GM12873 (cell line): ENCODE data around the gene SNAPIN.

Experiments
- TF ChIP-seq, protein P1 (sequence below): IDR thresholded peaks from 2 replicates; pipeline ENCODE4 v1.5.1; 2012; ENCODE audit warnings: low read depth, mild to moderate bottlenecking, moderate library complexity, low read length, control low read depth; ENCODE audit not compliant: insufficient read depth; ENCODE audit errors: missing control alignments

The SNAPIN gene

DNA sequence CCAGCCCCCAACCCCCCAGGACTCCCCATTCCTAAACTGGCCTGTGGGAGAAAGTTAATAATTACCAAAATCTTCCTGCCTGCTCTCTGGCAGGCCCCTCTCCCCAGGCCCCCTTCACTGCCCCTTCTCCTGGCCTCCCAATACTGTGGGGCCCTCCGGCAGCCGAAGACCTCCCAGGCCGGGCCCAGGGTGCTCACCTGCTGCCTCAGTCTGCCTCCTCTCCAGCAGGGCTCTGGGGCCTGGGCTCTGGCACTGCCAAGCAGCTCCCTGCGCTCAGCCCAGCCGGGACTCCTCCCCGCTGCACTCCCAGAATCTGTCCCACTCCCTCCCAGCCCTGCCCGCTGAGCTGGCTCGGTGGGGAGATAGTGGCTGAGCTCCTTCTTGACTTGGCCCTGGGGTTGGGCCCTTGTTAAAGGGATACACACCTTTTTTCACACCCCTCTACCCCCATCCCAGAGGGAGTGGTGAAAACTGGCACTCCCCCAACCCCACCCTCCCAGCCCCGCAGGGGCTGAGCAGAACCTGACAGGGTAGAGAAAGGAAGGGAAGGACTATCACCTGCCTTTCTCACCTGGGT lies 45.7 kb upstream of the SNAPIN start, which contains the start of gene S100A16:
Gene S100A16, minus strand, starts transcription at position 383 of the 577 bp plus-strand sequence. CDS start 4,986 bp downstream, outside the sequence.
- TF ChIP-seq, protein P1, sequence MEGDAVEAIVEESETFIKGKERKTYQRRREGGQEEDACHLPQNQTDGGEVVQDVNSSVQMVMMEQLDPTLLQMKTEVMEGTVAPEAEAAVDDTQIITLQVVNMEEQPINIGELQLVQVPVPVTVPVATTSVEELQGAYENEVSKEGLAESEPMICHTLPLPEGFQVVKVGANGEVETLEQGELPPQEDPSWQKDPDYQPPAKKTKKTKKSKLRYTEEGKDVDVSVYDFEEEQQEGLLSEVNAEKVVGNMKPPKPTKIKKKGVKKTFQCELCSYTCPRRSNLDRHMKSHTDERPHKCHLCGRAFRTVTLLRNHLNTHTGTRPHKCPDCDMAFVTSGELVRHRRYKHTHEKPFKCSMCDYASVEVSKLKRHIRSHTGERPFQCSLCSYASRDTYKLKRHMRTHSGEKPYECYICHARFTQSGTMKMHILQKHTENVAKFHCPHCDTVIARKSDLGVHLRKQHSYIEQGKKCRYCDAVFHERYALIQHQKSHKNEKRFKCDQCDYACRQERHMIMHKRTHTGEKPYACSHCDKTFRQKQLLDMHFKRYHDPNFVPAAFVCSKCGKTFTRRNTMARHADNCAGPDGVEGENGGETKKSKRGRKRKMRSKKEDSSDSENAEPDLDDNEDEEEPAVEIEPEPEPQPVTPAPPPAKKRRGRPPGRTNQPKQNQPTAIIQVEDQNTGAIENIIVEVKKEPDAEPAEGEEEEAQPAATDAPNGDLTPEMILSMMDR: no peak

DNA sequence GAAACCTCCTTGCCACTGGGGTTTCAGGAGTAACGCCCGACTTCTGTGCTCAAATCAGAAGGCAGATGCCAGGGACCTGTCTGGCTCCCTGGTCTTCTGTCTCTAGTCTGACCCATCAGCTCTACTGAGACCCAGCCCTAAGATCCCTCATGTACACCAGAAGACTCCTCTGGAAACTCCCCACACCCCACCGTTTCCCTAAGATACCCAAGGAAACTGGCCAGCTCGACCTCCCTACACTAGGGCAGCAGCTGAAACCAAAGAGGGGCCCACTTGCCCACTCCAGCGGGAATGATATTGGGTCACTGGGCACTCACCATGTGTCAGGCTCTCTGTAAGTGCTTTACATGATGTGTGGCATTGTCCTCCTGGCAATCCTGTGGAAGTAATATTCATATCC lies 45.1 kb upstream of the SNAPIN start:
- TF ChIP-seq, protein P1: no peak

DNA sequence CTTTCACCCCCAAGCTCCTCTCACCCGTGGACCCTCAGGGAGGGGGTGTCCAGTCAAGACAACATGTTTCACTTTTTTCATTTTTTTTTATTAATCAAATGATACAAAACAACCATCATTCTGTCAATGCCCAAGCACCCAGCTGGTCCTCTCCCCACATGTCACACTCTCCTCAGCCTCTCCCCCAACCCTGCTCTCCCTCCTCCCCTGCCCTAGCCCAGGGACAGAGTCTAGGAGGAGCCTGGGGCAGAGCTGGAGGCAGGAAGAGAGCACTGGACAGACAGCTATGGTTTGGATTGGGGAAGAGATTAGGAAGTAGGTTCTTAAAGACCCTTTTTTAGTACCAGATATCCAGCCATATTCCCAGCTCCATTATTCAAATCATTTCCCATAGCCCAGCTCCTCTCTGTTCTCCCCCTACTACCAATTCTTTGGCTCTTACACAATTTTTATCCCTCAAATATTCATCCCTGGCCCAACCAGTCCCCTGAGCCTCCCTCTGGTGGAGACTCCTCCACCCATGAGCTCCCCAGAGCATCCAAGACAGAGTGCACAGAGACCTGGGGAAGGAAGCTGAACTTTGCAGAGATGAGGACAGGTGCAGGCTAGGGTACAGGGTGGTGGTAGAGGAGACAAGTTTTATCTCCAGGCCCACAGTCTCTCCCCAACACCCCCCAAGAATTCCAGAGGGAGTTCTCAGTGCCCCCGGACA lies 44.2 kb upstream of the SNAPIN start:
- TF ChIP-seq, protein P1: no peak

DNA sequence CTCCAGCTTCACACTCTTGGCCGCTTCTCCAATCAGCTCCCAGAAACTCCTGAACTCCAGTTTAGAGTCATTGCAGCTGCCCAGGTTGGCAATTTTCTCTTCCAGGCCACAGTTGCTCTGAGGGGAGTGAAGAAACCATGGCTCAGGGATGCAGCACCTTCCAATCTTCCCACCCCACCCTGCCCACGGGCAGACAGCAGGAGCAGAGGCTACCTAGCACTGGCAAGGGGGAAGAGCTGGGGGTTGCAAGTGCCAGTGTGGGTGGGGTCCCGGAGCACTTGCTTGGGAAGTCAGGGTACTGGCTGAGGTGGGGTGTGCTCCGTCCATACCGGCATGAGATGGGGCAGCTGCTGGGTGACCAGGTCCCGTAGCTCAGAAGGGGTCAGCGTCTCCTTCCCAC lies 43.6 kb upstream of the SNAPIN start:
- TF ChIP-seq, protein P1: no peak

DNA sequence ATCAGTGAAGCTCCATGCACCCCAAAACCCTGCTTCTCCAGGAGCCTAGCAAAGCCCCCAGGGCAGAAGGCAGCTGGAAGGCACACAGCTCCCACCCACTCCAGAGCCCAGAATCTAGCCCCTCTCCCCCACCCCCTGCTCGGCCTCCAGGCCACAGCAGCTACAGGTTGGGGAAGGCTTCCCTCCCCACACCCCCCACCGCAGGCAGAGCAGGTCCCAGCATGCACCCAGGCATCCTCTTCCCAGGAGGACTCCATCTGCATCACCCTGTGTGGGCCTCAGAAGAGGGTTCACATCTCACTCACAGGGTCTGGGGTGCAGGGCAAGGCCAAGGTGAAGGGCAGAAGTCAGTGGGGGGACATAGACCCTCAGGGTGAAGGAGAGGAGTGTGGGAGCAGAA lies 43.1 kb upstream of the SNAPIN start:
- TF ChIP-seq, protein P1: no peak

DNA sequence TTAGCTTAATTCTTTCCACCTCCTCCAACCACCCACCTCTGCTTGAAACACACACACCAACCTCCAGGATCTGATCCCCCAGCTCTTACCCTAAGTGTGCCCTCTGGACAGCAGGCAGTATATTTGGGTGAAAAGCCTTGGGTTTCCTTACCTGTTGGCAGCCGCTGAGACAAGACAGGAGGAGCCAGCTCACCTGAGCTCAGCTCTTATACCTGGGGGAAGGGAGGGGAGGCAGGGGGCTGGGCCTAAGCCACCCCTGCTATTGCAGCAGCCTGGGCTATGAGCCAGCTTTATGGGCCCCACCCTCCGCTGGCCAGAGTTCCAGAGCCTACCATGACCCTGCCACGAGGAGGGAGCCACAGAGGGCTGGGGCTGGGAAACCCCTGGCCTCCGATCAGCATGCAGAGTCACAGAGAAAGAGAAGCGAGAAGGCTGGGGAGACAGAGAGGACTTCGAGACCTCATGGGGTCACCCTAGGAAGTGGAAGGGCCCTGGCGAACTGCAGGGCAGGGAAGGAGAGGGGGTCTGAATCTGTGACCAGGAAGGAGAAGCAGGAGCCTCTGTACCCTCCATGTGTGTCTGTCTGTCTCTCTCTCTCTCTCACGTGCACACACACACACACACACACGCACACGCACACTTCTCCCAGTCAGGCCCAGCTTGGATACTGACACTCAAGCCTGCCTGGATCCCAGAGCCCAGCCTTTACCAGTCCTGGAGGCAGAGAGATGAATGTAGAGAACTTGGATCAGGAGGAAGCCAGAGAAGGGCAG lies 42.2 kb upstream of the SNAPIN start, which contains the start of gene S100A14:
Gene S100A14, minus strand, starts transcription at position 182 of the 773 bp plus-strand sequence. CDS start 467 bp downstream, outside the sequence.
- TF ChIP-seq, protein P1: no peak

DNA sequence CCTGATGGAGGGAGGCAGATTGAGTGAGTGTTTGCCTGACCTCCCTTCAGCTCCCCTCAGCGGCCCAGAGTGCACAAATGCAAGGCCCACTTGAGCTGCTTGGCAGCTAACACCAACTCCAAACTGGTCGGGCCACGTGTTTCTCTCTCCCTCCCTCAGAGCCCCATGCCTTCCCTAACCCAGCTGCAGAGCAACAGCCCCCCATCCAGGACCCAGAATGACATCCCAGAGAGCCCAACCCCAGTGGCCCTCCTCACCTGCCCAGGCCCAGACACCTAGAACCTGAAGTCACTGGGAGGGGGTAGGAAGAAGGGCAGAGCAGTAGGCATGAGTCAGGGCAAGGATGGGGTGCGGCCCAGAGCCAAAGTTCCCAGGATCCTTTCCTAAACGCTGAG lies 41.6 kb upstream of the SNAPIN start:
- TF ChIP-seq, protein P1: no peak
